Activated CD8-positive, alpha-beta memory T cell treated with anti-CD3 and anti-CD28 coated beads, Interleukin-2, amount 50 U/mL, for 4 hours (primary cell): ENCODE data around the gene TBX18.

Experiments
- DNase-seq: peaks from one replicate; pipeline ENCODE4 v3.0.0-alpha.2; 2020

TBX18 gene

GRCh38 chr6:84667252-84668213 is 96.9 kb downstream of the TBX18 start:
- no peak for DNase-seq

GRCh38 chr6:84665401-84665800 is 99.0 kb downstream of the TBX18 start:
- no peak for DNase-seq

- no peak for DNase-seq
Measured at GRCh38 chr6:84663866-84664265, 100.5 kb downstream of the TBX18 start.

GRCh38 chr6:84657486-84657885 is 106.9 kb downstream of the TBX18 start:
- DNase-seq = no peak

- no peak for DNase-seq
Measured at GRCh38 chr6:84657025-84657424, 107.4 kb downstream of the TBX18 start.

- DNase-seq = no peak
Measured at GRCh38 chr6:84653027-84653551, 111.3 kb downstream of the TBX18 start.

GRCh38 chr6:84652356-84653026 is 111.9 kb downstream of the TBX18 start:
- no peak for DNase-seq

GRCh38 chr6:84651583-84651982 is 112.8 kb downstream of the TBX18 start:
- no peak for DNase-seq

GRCh38 chr6:84648444-84648843 is 116.0 kb downstream of the TBX18 start:
- DNase-seq = no peak

GRCh38 chr6:84645563-84646266 is 118.7 kb downstream of the TBX18 start:
- no peak for DNase-seq

GRCh38 chr6:84645000-84645399 is 119.4 kb downstream of the TBX18 start:
- DNase-seq = no peak

- no peak for DNase-seq
Measured at GRCh38 chr6:84643778-84644177, 120.6 kb downstream of the TBX18 start.

- no peak for DNase-seq
Measured at GRCh38 chr6:84641076-84641475, 123.3 kb downstream of the TBX18 start.

- DNase-seq = no peak
Measured at GRCh38 chr6:84639396-84639795, 125.0 kb downstream of the TBX18 start.

- DNase-seq = no peak
Measured at GRCh38 chr6:84638286-84638685, 126.1 kb downstream of the TBX18 start.
